ENCODE results near the gene COL25A1.
"Not testable (repeated sequence)": the region's sequence is repeated elsewhere in the genome, so short reads cannot be mapped to it uniquely, and the experiment has no call there.

The COL25A1 gene

GRCh38 chr4:109121561-109121960, 180.9 kb downstream of the COL25A1 start:
- DNase-seq (ENCODE audit: low spot score): no peak

- no peak for DNase-seq (ENCODE audit: low spot score)
Observed at GRCh38 chr4:109119852-109120251, 182.6 kb downstream of the COL25A1 start.

- no peak for DNase-seq (ENCODE audit: low spot score)
Observed at GRCh38 chr4:109118635-109119034, 183.8 kb downstream of the COL25A1 start.

GRCh38 chr4:109114501-109114900, 188.0 kb downstream of the COL25A1 start:
- no peak for DNase-seq (ENCODE audit: low spot score)

GRCh38 chr4:109113521-109113920, 188.9 kb downstream of the COL25A1 start:
- DNase-seq (ENCODE audit: low spot score): no peak

- no peak for DNase-seq (ENCODE audit: low spot score)
Observed at GRCh38 chr4:109111031-109111430, 191.4 kb downstream of the COL25A1 start.

GRCh38 chr4:109108215-109108614, 194.2 kb downstream of the COL25A1 start:
- DNase-seq (ENCODE audit: low spot score): not testable (repeated sequence)

- DNase-seq (ENCODE audit: low spot score): no peak
Observed at GRCh38 chr4:109094056-109094455, 208.4 kb downstream of the COL25A1 start.

GRCh38 chr4:109091727-109092409, 210.6 kb downstream of the COL25A1 start:
- DNase-seq (ENCODE audit: low spot score): no peak

- DNase-seq (ENCODE audit: low spot score): no peak
Observed at GRCh38 chr4:109083911-109084310, 218.5 kb downstream of the COL25A1 start.

GRCh38 chr4:109079731-109080130, 222.7 kb downstream of the COL25A1 start:
- no peak for DNase-seq (ENCODE audit: low spot score)

GRCh38 chr4:109079201-109079600, 223.3 kb downstream of the COL25A1 start:
- DNase-seq (ENCODE audit: low spot score): no peak

- DNase-seq (ENCODE audit: low spot score): no peak
Observed at GRCh38 chr4:109078724-109079123, 223.7 kb downstream of the COL25A1 start.

GRCh38 chr4:109077505-109077904, 225.0 kb downstream of the COL25A1 start:
- DNase-seq (ENCODE audit: low spot score): no peak

- DNase-seq (ENCODE audit: low spot score): not testable (repeated sequence)
Observed at GRCh38 chr4:109076709-109077108, 225.7 kb downstream of the COL25A1 start.

GRCh38 chr4:109075621-109076020, 226.8 kb downstream of the COL25A1 start:
- DNase-seq (ENCODE audit: low spot score): no peak

- no peak for DNase-seq (ENCODE audit: low spot score)
Observed at GRCh38 chr4:109072595-109072994, 229.9 kb downstream of the COL25A1 start.

GRCh38 chr4:109070677-109071076, 231.8 kb downstream of the COL25A1 start:
- DNase-seq (ENCODE audit: low spot score): not testable (repeated sequence)

GRCh38 chr4:109067508-109068235, 234.8 kb downstream of the COL25A1 start:
- no peak for DNase-seq (ENCODE audit: low spot score)

- DNase-seq (ENCODE audit: low spot score): no peak
Observed at GRCh38 chr4:109065006-109065405, 237.5 kb downstream of the COL25A1 start.

- DNase-seq (ENCODE audit: low spot score): no peak
Observed at GRCh38 chr4:109053257-109053656, 249.2 kb downstream of the COL25A1 start.

GRCh38 chr4:109052821-109053220, 249.6 kb downstream of the COL25A1 start:
- no peak for DNase-seq (ENCODE audit: low spot score)

GRCh38 chr4:109051054-109051453, 251.4 kb downstream of the COL25A1 start:
- no peak for DNase-seq (ENCODE audit: low spot score)

- DNase-seq (ENCODE audit: low spot score): no peak
Observed at GRCh38 chr4:109049926-109050325, 252.5 kb downstream of the COL25A1 start.

Data from putamen (tissue), 1 donor.